Measurements from ENCODE around the gene TENM4. TPM values are rescaled to one million over a fixed set of nuclear protein-coding genes. Genes with fewer than 3 reads are reported as not detected.

Gene TENM4
- total RNA-seq, 2 donors from 2014 or later, result 68.2 to 130 TPM

GRCh38 chr11:78835646-78836045, 605.2 kb downstream of the TENM4 start:
- TF ChIP-seq CTCF (conservative IDR thresholded peaks at IDR 0.05), result no peak
- WGBS, 2 experiments (ENCODE audit: insufficient coverage in 1 of 2, insufficient read length in 1 of 2), result 92 to 100% methylated on average over 3 to 5 of the region's 5 CpGs
- Histone ChIP-seq H3K4me1 (ENCODE audit: control insufficient read depth, insufficient read depth, low read length) (peaks cover 3% of the 10 kb centered on the region), H3K27me3 (ENCODE audit: control insufficient read depth, insufficient read depth, low read length, poor library complexity, severe bottlenecking) (no peaks in the 10 kb centered on the region), H3K9me3 (ENCODE audit: control insufficient read depth, low read length) (no peaks in the 10 kb centered on the region), H3K27ac (ENCODE audit: low read depth, low read length) (no peak overlapping the region), H3K36me3 (ENCODE audit: control insufficient read depth, insufficient read depth, low read length) (no peaks in the 10 kb centered on the region), H3K9ac (ENCODE audit: extremely low read depth, low read length, poor library complexity, severe bottlenecking) (no peak overlapping the region), H3K4me3 (ENCODE audit: low read length) (no peak overlapping the region)
- no peak overlapping the region for H3K27ac Mint-ChIP-seq
- no peak overlapping the region for H3K4me3 Mint-ChIP-seq
- no peaks in the 10 kb centered on the region for H3K9me3 Mint-ChIP-seq
- peaks cover 15% of the 10 kb centered on the region for H3K4me1 Mint-ChIP-seq
- no peak for DNase-seq
- no peaks in the 10 kb centered on the region for H3K36me3 Mint-ChIP-seq (ENCODE audit: low read depth)
- H3K27me3 Mint-ChIP-seq (ENCODE audit: insufficient read depth), result no peaks in the 10 kb centered on the region

- Mint-ChIP-seq H3K9me3 (no peaks in the 10 kb centered on the region), H3K4me1 (peaks cover 19% of the 10 kb centered on the region), H3K27ac (no peak overlapping the region), H3K27me3 (ENCODE audit: insufficient read depth) (no peaks in the 10 kb centered on the region), H3K36me3 (ENCODE audit: low read depth) (no peaks in the 10 kb centered on the region), H3K4me3 (no peak overlapping the region)
- H3K27me3 ChIP-seq (ENCODE audit: control insufficient read depth, insufficient read depth, low read length, poor library complexity, severe bottlenecking), result no peaks in the 10 kb centered on the region
- no peak overlapping the region for H3K9ac ChIP-seq (ENCODE audit: extremely low read depth, low read length, poor library complexity, severe bottlenecking)
- H3K36me3 ChIP-seq (ENCODE audit: control insufficient read depth, insufficient read depth, low read length), result no peaks in the 10 kb centered on the region
- H3K27ac ChIP-seq (ENCODE audit: low read depth, low read length), result no peak overlapping the region
- DNase-seq, result no peak
- 51 to 89% methylated on average over 2 to 4 of the region's 4 CpGs for WGBS, 2 experiments (ENCODE audit: insufficient coverage in 1 of 2, insufficient read length in 1 of 2)
- H3K4me1 ChIP-seq (ENCODE audit: control insufficient read depth, insufficient read depth, low read length), result peaks cover 3% of the 10 kb centered on the region
- H3K9me3 ChIP-seq (ENCODE audit: control insufficient read depth, low read length), result no peaks in the 10 kb centered on the region
- H3K4me3 ChIP-seq (ENCODE audit: low read length), result no peak overlapping the region
- no peak for TF ChIP-seq CTCF (conservative IDR thresholded peaks at IDR 0.05)
Measured at GRCh38 chr11:78834886-78835285, 605.9 kb downstream of the TENM4 start.

DNA sequence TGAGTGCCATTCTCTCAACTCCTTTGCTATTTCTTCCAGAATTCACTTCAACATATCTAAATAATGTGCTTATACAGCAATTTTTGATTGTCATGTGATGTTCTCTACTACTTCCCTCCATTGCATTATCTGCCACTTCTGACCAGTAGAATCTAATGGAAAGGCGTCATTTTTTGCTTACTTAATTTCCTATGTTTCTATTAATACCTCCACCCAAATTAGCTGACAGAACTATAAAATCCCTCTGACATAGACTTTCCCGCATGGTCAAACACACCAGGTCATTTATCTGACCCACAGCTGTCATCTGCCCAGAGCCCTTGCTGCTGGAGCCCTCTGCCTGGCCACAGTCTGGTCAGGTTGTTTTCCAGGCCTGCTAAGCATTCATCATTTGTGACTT, 607.6 kb downstream of the TENM4 start:
- H3K4me1 Mint-ChIP-seq, result peaks cover 9% of the 10 kb centered on the region
- H3K36me3 Mint-ChIP-seq (ENCODE audit: low read depth), result peaks cover 2% of the 10 kb centered on the region
- H3K27ac ChIP-seq (ENCODE audit: low read depth, low read length), result no peak overlapping the region
- no peaks in the 10 kb centered on the region for H3K27me3 ChIP-seq (ENCODE audit: control insufficient read depth, insufficient read depth, low read length, poor library complexity, severe bottlenecking)
- no peak overlapping the region for H3K4me3 ChIP-seq (ENCODE audit: low read length)
- no peaks in the 10 kb centered on the region for H3K4me1 ChIP-seq (ENCODE audit: control insufficient read depth, insufficient read depth, low read length)
- no peaks in the 10 kb centered on the region for H3K9me3 ChIP-seq (ENCODE audit: control insufficient read depth, low read length)
- no peaks in the 10 kb centered on the region for H3K9me3 Mint-ChIP-seq
- no peak for DNase-seq
- H3K27me3 Mint-ChIP-seq (ENCODE audit: insufficient read depth), result no peaks in the 10 kb centered on the region
- no peak for TF ChIP-seq CTCF (conservative IDR thresholded peaks at IDR 0.05)
- no peaks in the 10 kb centered on the region for H3K36me3 ChIP-seq (ENCODE audit: control insufficient read depth, insufficient read depth, low read length)
- WGBS, 2 experiments (ENCODE audit: insufficient coverage in 1 of 2, insufficient read length in 1 of 2), result 89 to 93% methylated on average over 2 of the region's 2 CpGs
- no peak overlapping the region for H3K9ac ChIP-seq (ENCODE audit: extremely low read depth, low read length, poor library complexity, severe bottlenecking)
- H3K27ac Mint-ChIP-seq, result no peak overlapping the region
- H3K4me3 Mint-ChIP-seq, result no peak overlapping the region

Measured in endodermal cell (in vitro differentiated cells).